GM12873 (cell line): ENCODE measurements around the gene RASGRF2.

Experiments used
- TF ChIP-seq, protein P1 (sequence below): IDR thresholded peaks from 2 replicates; pipeline ENCODE4 v1.5.1; 2012; ENCODE audit warnings: low read depth, mild to moderate bottlenecking, moderate library complexity, low read length, control low read depth; ENCODE audit not compliant: insufficient read depth; ENCODE audit errors: missing control alignments

Gene RASGRF2

GRCh38 chr5:81187885-81188284, 227.7 kb downstream of the RASGRF2 start:
- TF ChIP-seq, protein P1, sequence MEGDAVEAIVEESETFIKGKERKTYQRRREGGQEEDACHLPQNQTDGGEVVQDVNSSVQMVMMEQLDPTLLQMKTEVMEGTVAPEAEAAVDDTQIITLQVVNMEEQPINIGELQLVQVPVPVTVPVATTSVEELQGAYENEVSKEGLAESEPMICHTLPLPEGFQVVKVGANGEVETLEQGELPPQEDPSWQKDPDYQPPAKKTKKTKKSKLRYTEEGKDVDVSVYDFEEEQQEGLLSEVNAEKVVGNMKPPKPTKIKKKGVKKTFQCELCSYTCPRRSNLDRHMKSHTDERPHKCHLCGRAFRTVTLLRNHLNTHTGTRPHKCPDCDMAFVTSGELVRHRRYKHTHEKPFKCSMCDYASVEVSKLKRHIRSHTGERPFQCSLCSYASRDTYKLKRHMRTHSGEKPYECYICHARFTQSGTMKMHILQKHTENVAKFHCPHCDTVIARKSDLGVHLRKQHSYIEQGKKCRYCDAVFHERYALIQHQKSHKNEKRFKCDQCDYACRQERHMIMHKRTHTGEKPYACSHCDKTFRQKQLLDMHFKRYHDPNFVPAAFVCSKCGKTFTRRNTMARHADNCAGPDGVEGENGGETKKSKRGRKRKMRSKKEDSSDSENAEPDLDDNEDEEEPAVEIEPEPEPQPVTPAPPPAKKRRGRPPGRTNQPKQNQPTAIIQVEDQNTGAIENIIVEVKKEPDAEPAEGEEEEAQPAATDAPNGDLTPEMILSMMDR, result no peak

DNA sequence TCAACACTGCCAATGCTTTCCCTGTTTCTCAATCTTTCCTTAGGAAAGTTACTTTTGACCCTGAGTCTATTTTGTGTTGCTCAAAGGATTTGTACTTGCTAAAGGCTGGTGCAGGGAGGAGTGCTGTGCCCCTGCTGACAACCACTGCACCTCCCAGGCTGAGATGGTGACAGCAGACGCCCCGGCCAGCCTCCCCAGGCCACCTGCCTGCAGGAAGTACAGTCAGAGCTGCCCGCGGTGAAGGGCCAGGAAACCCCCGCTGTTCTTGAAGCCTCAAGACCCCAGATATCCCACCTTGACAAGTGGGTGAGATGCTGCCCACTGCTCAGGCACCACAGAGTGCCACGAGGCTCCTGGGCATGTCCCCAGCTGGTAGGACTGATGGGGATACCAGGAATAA, 228.8 kb downstream of the RASGRF2 start:
- TF ChIP-seq, protein P1, result no peak

- TF ChIP-seq, protein P1, result no peak
These were observed 229.8 kb downstream of the RASGRF2 start for GRCh38 chr5:81189875-81190498.

DNA sequence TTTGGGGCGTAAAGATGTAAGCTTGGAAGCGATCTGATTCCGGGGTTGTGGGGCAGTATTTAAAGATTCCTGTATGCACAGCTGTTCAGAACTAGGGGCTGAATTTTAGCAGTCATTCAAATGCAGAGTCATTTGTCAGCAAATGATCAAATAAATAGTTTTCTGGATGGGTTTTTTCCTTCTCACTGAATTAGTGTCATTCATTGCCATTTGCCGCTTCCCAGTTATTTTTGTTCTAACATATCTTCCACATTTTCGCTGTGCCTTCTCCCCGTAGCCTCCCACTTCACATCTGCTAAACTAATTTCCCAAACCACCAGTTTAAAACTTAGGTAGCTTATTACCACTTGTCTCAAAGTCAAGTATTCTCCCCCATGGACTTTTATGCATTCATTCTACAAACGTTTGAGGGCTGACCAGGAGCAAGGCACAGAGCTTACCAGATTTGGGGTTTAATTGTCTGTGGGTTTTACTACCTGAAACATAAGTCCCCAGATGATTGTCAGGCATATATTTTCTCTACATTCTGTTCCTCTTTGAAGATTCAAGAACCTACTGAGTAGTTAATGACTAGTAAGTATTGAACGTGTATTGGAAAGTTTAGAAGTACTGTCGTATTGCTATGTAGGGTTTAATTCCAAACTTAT, 231.7 kb downstream of the RASGRF2 start:
- TF ChIP-seq, protein P1, result no peak

DNA sequence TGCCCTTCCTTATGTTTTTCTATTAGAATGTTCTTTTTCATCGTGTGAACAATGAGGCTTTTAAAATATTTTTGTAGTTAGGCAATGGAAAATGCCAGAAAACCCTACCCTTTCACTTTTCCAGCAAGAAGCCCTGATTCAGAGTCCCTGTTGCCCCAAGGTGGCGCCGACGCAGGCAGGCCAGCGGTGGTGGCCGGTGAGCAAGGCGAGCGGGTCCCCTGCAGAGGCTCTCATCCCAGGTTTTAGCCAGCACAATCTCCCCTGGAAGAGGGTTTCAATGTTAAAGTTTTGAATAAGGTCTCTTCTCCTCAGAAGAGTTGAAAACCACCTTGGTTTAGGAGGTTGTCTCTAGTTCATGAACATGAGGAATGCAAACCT, 232.2 kb downstream of the RASGRF2 start:
- TF ChIP-seq, protein P1, result no peak

DNA sequence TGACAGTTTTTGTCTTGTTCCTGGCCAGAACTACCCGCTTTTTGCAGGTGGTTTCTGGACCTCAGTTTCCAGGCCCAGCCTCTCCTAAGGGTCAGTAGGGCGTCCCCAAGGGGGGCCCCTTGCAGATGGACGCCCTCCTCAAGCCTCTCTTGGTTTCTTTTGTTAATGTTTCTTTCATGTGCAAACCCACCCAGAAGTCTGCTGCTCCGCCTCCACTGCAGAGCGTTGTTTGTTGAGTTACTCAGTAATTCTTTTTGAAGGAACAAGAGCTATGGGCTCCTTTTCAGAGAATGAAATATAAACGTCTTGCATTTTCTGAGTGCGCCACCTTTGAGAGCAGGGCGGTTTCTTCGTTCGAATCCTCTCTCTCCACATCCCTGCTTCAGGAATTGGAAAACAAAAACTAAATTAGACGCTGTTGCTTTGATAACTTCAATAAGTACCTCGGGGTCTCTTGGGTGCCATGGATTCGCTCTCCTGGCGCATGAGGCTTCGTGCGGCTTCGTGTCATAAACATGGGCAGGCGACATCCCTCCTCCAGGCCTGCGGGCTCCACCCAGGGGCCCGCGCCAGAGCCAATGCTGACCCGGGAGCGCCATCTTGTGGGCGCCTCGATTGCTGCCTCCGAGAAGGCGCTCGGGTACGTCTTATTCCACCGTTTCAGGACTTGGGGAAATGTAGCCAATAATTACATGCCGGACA, 234.6 kb downstream of the RASGRF2 start:
- TF ChIP-seq, protein P1, result peak; percentile 88

DNA sequence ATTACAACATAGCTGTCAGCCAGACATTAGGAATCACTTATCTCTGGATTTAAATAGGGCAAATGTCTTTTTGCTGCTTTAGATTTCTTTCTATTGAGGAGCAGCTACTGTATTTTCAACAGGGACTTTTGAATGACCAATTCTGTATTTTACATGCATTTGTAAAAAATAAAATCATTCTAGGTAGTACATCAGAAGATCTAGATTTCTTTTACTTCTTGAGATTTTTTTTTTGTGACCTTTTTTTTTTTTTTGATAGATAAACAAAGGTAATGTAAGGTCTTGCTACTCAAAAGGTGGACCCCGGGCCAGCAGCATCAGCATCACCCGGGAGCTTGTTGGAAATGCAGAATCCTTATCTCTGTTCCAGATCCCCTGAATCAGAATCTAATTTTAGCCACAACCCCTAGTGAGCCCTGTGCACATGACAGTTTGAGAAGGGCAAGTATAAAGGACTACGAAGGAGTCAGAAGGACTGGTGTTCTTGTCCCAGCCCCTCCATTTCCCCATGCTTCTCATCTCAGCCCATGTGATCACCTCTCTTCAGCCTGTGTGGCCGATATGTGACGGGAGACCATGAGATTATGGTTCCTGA, 235.3 kb downstream of the RASGRF2 start:
- TF ChIP-seq, protein P1, result no peak
